ENCODE data around the gene PTPN13. TPM values are rescaled to one million over a fixed set of nuclear protein-coding genes. Genes with fewer than 3 reads are reported as not detected.

The PTPN13 gene
- polyA plus RNA-seq (2014; cell fraction: cytosol; rRNA removed): 27.0 and 31.7 TPM in 2 replicates
- 22.1 and 25.8 TPM in 2 replicates for polyA plus RNA-seq (2014; cell fraction: nucleus; rRNA removed)

GRCh38 chr4:86593688-86594558, at the start of gene PTPN13:
Gene PTPN13 (plus strand): TSS chr4:86594315. CDS start chr4:86635257, 40,942 bp downstream.
- DNase-seq (ENCODE audit: low spot score): peak; percentile 99

DNA sequence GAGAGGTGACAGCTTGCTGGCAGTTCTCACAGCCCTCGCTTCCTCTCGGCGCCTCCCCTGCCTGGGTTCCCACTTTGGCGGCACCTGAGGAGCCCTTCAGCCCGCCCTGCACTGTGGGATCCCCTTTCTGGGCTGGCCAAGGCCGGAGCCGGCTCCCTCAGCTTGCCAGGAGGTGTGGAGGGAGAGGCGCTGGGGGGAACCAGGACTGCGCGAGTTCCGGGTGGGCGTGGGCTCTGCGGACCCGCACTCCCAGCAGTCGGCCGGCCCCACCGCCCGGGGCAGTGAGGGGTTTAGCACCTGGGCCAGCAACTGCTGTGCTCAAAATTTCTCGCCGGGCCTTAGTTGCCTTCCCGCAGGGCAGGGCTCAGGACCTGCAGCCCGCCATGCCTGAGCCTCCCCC, 47.0 kb upstream of the PTPN13 start:
- DNase-seq (ENCODE audit: low spot score): no peak

- no peak for DNase-seq (ENCODE audit: low spot score)
Measured at GRCh38 chr4:86549163-86549788, 44.8 kb upstream of the PTPN13 start.

GRCh38 chr4:86551387-86551786, 42.7 kb upstream of the PTPN13 start:
- DNase-seq (ENCODE audit: low spot score): no peak

DNA sequence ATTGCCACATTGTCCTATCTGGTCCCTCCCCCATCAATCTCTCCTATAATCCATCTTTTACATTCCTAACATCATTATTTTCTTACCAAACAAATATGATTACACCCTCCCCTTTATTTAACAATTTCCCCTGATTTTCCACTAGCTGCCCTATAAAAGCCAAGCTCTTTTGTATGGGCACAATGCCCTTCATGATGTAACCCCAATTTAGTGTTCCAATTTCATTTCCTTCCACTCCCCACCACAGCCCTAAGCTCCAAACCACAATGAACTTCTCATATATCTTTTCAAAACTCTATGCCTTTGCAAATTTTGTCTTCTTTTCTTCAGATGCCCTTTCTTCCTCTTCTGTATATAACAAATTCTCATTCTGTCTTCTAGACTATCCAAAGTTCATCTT, 39.5 kb upstream of the PTPN13 start:
- DNase-seq (ENCODE audit: low spot score): no peak

- DNase-seq (ENCODE audit: low spot score): no peak
Measured at GRCh38 chr4:86556791-86557415, 37.2 kb upstream of the PTPN13 start.

- DNase-seq (ENCODE audit: low spot score): no peak
Measured at GRCh38 chr4:86557526-86557925, 36.6 kb upstream of the PTPN13 start.

DNA sequence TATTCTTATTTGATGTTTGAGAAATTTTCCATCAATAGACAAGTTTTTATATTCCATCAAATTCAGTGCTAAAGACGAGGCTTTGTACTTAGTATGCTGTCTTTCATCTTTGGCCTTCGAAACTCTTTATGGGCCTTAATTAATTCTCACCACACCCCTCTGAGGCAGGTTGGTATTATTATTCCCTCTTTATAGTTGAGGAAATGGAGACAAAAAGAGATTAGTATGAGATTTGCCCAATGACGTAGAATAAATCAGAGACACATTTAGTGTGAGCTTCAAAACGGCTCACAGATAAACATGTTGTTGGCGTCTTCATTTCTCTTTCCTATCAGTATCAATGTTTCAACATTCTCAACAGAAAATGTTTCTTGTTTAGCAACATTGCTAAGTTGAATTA, 35.9 kb upstream of the PTPN13 start:
- DNase-seq (ENCODE audit: low spot score): no peak

DNA sequence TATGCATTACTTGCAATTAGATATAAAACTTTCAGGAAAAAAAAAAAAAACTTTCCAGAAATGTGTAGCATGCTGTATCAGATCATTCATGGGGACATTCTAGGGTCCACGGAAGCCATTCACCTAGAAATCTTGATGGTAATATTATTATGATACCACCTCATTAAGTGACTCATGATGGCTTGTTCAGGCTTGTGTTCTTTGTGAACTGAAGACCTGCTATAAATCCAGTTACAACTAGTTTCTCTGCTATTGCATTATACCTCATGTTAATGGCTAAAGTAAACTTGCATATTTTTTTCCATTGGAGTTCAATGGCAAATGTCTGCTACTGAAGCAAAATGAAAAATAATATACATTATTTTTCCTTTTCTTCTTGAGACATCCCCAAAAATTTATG, 35.3 kb upstream of the PTPN13 start:
- DNase-seq (ENCODE audit: low spot score): no peak

DNA sequence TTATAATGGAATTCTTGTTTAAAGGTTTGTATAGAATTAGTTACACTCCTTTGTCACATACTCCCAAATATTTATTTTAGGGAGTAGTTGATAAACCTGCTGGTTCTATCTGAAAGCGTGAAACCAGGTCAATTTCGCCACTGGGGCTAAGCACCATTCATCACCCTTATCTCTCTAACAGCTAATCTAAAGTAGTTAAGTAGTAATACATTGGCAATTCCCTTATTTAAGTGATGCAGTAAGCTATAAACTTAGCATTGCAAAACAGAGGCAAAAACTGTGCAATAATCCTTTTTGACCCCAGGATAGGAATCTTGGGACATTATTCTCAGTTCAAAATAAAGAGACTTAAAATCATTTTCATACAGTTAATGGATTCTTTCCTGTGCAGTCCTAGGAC, 33.7 kb upstream of the PTPN13 start:
- no peak for DNase-seq (ENCODE audit: low spot score)

DNA sequence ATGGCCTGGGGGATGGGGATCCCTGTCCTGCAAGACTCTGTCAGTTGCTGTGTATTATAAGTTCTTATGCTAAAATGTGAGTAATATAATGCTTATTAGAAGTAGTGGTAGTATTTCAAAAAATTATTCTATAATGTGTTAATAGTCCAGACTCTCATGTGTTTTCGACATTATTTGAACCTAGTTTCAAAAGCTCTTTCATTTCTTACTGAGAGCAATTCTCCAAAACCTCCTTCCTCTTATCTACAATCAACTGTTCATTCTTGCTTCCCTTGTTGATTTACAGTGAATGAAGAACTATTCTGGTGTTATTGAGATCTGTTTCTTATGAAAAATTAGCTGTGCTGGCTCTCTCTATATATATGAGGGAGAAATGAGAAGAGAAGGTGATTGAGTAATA, 32.9 kb upstream of the PTPN13 start:
- DNase-seq (ENCODE audit: low spot score): no peak

DNA sequence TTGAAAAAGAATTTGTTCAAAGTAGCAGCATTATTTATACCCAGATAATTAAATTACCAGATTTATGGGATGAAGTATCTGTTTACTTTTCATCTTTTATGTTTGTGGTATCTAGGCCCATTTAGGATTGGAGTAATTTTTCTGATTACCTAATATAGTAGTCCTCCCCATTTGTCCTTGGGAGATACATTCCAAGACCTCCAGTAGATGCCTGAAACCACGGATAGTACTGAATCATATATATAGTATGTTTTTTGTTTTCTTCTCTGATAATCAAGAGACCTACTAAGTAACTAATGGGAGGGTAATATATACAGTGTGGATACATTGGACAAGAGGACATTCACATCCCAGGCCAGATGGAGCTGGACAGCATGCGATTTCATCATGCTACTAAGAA, 30.7 kb upstream of the PTPN13 start:
- DNase-seq (ENCODE audit: low spot score): no peak

DNA sequence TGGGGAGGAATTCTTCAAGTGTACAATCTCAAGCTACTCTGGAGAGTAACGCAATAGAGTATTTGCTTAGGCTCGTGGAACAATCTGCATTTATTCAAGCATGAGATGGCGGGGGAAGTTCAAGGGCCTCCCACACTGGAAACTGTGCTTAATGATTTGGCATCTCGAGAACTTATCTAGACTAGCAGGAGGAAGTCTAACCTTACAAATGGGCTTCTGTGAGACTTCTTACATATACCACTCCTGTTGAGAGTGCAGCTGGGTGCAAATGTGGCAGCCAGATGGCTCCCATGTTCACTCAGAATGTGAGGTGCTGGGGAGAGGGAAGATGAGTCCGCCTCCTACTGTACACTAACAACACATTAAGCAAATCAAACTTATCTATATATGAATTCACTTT, 29.3 kb upstream of the PTPN13 start:
- DNase-seq (ENCODE audit: low spot score): no peak

GRCh38 chr4:86565651-86566050, 28.5 kb upstream of the PTPN13 start:
- no peak for DNase-seq (ENCODE audit: low spot score)

- DNase-seq (ENCODE audit: low spot score): no peak
Measured at GRCh38 chr4:86569103-86569870, 24.8 kb upstream of the PTPN13 start.

- no peak for DNase-seq (ENCODE audit: low spot score)
Measured at GRCh38 chr4:86579941-86580340, 14.2 kb upstream of the PTPN13 start.

- peak; percentile 58 for DNase-seq (ENCODE audit: low spot score)
Measured at GRCh38 chr4:86582410-86582809, 11.7 kb upstream of the PTPN13 start.

GRCh38 chr4:86586160-86586572, 7.9 kb upstream of the PTPN13 start:
- no peak for DNase-seq (ENCODE audit: low spot score)

- no peak for DNase-seq (ENCODE audit: low spot score)
Measured at GRCh38 chr4:86586626-86587380, 7.3 kb upstream of the PTPN13 start.

DNA sequence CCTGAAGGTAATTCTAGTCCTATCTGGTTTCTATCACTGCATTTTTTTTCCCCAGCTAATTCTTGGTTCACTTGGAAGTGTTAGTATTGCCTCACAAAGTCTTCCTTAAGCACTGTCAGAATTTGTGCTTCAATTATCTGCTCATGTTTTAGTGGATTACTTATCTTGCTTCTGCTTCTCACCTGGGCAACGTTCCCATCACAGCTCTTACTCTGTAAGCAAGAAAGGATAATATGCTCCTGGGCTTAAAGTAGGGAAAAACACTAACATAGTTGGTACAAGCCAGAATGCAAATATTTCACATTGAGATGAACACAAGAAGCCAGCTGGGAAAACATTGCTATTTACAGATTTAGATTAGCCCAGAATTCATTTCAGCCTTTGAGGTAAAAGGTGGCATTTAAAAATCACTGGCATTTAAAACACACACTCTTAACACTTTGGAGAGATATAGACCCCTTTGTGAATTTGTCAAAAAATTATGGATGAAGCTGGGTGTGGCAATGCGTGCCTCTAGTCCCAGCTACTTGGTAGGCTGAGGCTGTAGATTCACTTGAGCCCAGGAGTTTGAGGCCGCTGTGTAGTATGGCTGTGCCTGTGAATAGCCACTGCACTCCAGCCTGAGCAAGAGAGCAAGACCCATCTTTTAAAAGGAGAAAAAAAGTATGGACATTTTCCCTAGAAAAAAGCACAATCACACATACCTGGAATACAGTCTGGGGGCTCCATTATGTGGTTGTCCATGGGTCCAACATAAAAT, 6.6 kb upstream of the PTPN13 start:
- no peak for DNase-seq (ENCODE audit: low spot score)

Measured in SK-N-DZ (cell line).